GM21619 (cell line): ENCODE measurements around the gene SPSB2.

Experiments used
- ATAC-seq: cut with Tn5 transposase; IDR thresholded peaks from one replicate; pipeline ENCODE4 v1.9.1; 2021; ENCODE audit not compliant: unreplicated experiment

The SPSB2 gene

DNA sequence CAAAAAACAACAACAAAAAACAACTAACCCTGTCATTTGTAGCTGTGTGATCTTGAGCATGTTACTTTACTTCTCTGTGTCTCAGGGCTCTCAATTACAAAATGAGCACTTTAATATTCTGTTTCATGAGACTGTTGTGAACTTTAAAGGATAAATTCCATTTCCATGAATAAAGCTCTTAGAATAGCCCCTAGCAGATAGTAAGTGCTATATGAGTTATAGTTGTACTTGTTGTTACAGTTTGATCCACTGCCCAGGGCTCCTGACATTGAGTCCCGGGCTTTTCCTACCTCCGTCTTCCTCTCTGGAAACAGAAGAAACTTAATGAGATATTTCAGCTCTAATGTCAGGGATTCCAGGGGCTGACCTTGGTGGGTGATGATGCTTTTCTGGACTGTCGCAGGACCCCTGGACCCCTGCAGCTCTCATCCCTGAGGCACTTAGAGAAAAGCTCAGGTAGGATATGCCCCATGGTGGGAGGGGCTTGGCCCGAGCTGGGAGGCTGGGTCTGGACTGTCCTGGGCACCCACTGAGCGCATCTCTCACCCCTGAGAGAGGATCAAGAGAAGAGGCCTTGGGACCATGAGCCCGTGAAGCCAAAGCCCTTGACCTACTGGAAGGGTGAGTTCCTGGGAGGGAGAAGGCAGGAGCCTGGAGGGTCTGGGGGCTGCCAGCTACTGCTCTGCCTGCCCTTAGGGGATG is 39.8 kb downstream of the SPSB2 start:
- no peak for ATAC-seq

GRCh38 chr12:6832125-6832524 is 41.0 kb downstream of the SPSB2 start:
- no peak for ATAC-seq

DNA sequence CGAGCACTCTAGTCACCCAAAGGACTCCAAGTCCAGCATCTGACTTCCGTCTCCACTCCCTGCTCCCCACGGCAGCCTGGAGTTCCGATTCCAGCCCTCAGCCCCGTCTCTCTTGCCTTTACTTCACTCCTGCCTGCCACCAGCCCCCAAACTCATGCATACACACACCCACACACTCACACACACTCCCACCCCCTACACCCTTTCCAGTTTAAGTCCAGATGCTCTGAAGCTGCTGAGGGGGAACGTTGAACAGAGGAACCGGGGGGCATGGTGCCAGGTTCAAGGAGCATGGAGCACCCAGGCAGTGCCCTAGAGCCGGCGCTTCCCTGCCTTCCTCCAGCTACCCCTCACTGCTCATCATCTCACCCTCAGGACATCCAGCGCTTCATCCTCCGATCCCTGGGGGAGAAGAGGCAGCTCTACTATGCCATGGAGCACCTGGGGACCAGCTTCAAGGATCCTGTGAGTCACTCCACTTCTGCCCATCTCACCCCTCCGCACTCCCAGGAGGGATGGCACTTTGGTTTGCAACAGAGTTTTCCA is 41.6 kb downstream of the SPSB2 start:
- no peak for ATAC-seq

- no peak for ATAC-seq
Measured at GRCh38 chr12:6830999-6831398, 42.1 kb downstream of the SPSB2 start.

GRCh38 chr12:6830286-6830890 is 42.7 kb downstream of the SPSB2 start:
- no peak for ATAC-seq

GRCh38 chr12:6829536-6830220 is 43.4 kb downstream of the SPSB2 start:
- ATAC-seq, result no peak

DNA sequence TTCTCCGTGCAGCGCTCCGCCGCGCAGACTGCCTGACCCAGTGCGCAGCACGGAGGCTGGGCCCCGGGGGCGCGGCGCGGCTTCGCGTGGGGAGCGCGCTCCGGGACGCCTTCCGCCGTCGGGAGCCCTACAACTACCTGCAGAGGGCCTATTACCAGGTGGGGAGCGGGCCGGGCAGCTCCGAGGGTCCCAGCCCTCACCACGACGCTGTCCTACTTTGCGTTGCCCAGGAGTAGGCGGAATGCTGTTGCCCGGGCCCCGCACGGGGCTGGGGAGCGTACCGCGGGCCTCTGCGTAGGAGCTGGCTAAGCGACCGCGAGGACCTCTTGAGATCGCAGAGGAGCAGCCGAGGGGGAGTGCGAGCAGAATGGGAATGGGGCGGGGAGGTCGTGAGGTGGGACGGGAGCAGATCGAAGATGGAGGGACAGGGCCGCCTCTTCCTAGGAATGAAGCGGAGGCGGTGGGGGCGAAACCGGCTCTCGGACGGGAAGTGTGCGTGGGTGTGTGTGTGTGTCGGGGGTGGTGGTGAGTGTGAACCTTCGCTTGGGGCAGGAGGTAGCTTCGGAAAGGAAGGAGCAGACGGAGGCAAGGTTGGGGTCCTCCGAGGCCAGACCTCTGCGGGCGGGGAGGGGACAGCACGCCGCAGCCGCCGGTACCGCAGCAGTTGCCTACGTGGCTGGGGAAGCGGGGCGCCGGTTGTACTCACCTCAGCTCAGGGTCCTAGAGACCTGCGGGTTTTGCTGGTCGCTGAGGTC is 44.1 kb downstream of the SPSB2 start:
- no peak for ATAC-seq

DNA sequence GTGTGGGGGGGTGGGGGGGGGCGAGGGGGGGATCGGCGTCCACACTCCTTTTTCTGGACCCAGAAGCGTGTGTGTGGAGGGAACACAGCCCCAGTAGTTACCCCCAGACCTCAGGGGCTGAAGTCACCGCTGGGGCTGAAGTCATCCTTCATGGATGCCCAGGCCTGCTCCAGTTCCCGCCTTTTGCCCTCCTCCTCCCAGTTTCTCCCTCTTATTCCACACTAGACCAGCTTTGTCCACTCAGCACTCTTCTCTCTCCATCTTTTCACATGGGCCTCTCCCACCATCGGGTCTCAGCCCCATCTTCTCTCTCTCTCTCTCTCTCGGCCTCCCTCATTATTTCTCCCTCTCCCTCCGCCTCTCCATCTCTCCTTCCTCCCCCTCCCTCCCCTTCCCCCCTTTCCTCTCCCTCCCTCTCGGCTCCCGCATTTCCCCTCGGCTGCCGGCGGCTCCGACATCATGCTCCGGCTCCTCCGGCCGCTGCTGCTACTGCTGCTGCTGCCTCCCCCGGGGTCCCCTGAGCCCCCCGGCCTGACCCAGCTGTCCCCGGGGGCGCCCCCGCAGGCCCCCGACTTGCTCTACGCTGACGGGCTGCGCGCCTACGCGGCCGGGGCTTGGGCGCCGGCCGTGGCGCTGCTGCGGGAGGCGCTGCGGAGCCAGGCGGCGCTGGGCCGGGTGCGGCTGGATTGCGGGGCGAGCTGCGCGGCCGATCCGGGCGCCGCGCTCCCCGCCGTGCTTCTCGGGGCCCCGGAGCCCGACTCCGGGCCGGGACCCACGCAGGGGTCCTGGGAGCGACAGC is 44.9 kb downstream of the SPSB2 start, which contains the start of gene P3H3:
TSS of gene P3H3 (plus strand) at position 426 of the 799 bp plus-strand sequence. CDS start at position 460, 34 bp downstream.
- ATAC-seq, result no peak

DNA sequence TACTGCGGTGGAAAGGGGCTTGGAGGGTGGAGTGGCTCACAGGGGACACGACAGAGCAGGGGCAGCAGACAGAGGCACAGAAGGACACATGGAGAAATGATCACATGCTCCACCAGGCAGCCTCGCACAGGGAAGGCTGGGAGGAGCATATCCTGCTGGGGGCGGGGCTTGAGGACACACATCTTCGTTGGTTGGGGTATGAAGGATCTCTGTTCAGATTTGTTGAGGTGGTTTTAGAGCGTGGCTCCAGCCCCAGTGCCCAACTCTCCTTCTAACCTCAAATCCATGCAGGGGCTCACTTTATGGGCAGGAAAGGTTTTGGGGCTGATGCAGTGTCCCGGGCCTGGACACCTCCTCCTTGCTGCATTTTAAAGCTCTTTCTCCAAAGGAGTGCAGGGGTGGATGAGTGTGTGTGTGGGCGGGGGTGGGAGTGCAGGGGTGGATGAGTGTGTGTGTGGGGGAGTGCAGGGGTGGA is 45.6 kb downstream of the SPSB2 start:
- no peak for ATAC-seq

DNA sequence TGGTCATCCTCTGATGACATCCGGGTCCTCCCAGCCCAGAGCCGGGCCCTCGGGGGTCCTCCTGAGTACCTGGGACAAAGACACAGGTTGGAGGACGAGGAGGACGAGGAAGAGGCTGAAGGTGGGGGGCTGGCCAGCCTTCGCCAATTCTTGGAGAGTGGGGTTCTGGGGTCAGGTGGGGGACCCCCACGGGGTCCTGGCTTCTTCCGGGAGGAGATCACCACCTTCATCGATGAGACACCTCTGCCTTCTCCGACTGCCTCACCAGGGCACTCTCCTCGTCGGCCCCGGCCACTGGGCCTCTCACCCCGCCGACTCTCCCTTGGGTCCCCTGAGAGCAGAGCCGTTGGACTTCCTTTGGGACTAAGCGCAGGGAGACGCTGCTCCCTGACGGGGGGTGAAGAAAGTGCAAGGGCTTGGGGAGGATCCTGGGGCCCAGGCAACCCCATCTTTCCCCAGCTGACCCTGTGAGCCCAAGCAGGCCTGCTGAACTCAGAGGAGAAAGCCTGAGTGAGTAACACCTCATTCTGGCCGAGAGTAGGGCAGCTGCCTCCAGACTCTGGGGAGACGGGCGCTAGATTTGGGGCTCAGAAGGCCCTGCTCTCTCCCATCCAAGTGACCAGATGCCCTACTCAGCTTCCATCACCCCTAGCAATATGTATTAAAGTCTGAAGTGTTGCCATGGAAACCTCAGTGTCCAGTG is 46.2 kb downstream of the SPSB2 start:
- no peak for ATAC-seq

DNA sequence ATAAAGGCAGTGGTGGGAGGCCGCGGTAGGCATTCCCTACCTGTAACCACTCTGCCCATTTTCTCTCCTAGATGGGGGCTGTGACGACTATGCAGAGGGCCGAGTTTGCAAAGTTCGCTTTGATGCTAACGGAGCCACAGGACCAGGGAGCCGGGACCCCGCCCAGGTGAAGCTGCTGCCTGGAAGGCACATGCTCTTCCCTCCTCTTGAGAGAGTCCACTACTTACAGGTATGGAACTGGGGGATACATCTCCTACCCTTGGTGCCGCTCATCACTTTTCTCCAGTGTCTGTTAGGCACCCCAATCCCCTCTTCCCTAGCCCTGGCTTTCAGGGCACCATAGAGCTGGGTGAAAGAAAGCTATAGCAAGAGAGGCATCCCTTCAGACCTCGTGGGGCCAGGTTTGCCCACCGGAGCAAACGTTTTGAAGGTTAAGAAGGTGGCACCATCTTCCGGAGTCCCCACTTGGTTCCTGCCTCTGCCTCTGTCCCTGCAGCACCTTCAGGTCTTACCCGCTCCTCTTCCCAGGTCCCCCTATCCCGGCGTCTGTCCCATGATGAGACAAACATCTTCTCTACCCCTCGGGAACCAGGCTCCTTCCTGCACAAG is 46.9 kb downstream of the SPSB2 start:
- ATAC-seq, result no peak

DNA sequence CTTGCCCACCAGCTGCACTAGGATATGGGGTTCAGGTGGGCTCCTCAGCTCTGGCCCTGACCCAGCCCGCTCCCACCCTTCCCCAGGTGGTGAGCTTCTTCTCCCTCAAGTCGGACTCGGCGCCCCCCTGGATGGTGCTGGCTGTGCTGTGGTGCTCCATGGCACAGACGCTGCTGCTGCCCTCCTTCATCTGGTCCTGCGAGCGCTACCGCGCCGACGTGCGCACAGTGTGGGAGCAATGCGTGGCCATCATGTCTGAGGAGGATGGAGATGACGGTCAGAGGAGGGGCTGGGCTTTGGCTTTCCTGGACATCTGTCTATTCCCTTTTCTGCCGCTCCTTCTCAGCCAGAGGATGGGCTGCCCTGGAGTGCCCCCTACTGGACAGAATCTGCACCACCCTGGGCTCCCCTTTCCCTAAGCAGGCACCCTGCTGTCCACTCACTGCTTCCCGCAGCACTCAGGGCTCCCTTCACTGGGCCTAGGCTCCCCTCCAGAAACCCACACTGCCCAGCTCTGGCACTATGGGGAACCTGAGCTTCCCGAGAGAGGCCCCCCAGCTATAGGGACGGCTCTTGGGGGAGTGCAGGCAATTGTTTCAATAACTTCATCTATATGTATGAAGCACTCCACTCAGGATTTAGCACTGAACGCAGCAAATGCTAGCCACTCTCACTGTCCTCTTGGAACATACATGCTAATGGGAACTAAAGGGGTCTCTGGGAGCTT is 47.5 kb downstream of the SPSB2 start:
- ATAC-seq, result no peak

DNA sequence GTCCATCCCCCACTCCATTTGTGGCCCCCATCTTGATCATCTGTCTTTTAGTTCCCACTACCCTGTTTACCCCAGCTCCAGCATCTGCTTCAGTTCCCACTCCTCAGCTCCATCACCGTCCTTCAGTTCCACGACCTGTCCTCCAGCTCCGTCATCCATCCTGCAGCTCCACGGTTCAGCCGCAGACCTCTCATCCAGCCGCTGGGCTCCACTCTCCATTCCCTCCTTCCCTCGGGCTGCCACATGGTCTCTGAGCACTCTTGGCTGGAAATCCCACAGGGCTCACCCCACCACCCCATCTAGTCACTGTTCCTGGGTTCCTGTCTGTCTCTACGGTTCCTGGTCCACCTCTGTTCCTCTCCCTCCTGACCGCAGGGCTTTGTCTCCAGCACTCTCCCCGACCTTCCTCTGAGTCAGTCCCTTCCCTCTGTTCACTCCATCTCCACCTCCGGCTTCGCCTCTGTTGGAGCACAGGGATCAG is 48.2 kb downstream of the SPSB2 start:
- no peak for ATAC-seq

- ATAC-seq, result no peak
Measured at GRCh38 chr12:6824085-6824775, 48.9 kb downstream of the SPSB2 start.

DNA sequence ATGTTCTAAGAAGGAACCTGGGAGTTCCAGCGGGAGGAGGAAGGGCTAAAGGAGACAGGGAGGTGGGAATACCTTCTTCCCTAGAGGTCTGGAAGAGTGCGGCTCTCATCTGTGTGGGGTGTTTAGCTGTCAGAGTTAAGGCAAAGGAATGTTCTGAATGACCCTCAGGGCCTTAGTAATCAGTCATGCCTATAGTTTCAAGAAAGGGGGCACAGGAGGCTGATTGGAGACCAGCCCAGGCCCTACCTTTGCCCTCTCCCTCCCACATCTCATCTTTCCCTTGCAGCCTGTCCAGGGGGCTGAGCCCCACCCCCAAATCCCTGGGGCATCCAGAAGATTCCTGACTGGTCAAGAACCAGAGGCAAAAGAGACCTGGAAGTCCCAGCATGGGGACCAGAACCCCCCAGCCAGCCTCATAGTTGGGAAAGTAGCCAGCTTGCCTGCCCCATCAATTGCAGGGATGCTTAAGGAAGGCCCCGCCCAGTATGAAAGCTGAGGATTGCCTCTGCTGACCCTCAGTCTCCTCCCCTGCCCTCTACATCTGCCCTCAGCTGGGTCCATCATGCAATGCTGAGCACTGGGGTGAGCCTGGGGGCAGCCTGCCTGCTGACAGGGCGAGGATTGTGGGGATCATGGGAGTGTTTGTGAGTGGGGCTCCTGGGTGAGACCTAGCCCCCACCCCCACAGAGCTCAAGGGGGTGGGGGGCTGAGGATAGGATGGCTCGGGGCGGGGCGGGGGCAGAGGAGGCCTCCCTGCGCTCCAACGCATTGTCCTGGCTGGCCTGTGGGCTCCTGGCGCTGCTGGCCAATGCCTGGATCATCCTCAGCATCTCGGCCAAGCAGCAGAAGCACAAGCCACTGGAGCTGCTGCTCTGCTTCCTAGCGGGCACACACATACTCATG is 49.7 kb downstream of the SPSB2 start:
- no peak for ATAC-seq

GRCh38 chr12:6822426-6823135 is 50.5 kb downstream of the SPSB2 start:
- ATAC-seq, result no peak
